Measurements from ENCODE around the gene AMER2. TPM values are rescaled to one million over a fixed set of nuclear protein-coding genes. Genes with fewer than 3 reads are reported as not detected.

Gene AMER2
- polyA plus RNA-seq, 3 donors, result not detected

DNA sequence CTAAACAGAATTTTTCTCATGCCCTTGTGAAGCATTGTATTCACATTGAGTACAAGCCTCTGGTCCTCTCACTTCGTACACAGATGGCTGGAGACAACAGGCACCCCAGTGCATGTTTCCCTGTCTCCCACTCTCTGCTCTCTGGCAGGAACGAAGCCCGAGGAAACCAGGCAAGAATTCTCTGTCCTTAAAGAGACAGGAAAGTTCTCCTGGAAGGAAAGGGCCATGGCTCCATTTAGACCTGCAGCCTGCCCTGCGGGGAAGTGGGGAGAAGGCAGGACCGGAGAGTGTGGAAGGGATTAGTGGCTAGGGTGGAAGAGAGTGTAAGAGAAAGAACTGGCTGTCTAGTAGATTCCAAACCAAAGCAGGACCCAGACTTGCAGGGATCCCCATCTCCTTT is 15.5 kb upstream of the AMER2 start:
- WGBS (ENCODE audit: insufficient coverage), result 86% methylated on average over 5 of the region's 5 CpGs
- H3K27me3 Mint-ChIP-seq (ENCODE audit: low read depth in 3 of 3), result peaks cover 15 to 34% (median 33%) of the 10 kb centered on the region in 3 donors
- H3K4me2 ChIP-seq (replicated peaks; ENCODE audit: extremely low read depth, low read length, poor library complexity, severe bottlenecking), result no peak overlapping the region
- no peaks in the 10 kb centered on the region for H3K4me1 Mint-ChIP-seq
- no peak overlapping the region for H3K27ac Mint-ChIP-seq
- no peak overlapping the region for H2AFZ ChIP-seq (ENCODE audit: insufficient read depth, low read depth, low read length, poor library complexity, severe bottlenecking)
- TF ChIP-seq, protein P1, sequence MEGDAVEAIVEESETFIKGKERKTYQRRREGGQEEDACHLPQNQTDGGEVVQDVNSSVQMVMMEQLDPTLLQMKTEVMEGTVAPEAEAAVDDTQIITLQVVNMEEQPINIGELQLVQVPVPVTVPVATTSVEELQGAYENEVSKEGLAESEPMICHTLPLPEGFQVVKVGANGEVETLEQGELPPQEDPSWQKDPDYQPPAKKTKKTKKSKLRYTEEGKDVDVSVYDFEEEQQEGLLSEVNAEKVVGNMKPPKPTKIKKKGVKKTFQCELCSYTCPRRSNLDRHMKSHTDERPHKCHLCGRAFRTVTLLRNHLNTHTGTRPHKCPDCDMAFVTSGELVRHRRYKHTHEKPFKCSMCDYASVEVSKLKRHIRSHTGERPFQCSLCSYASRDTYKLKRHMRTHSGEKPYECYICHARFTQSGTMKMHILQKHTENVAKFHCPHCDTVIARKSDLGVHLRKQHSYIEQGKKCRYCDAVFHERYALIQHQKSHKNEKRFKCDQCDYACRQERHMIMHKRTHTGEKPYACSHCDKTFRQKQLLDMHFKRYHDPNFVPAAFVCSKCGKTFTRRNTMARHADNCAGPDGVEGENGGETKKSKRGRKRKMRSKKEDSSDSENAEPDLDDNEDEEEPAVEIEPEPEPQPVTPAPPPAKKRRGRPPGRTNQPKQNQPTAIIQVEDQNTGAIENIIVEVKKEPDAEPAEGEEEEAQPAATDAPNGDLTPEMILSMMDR (IDR thresholded peaks at IDR 0.05), result no peak
- no peak overlapping the region for H3K9ac ChIP-seq (ENCODE audit: insufficient read depth, low read length, poor library complexity, severe bottlenecking)
- no peak overlapping the region for H3K27ac ChIP-seq (ENCODE audit: low read depth in 1 of 2, low read length in 2 of 2)
- H3K9me3 ChIP-seq (replicated peaks in 1 of 2; ENCODE audit: control insufficient read depth in 1 of 2, insufficient read depth in 1 of 2, low read length in 2 of 2), result no peaks in the 10 kb centered on the region
- peaks cover 0 to 8% (median 0%) of the 10 kb centered on the region in 7 donors for H3K9me3 Mint-ChIP-seq
- no peaks in the 10 kb centered on the region for H4K20me1 ChIP-seq (ENCODE audit: insufficient read depth, low read length)
- no peaks in the 10 kb centered on the region for H3K4me1 ChIP-seq (ENCODE audit: control insufficient read depth in 1 of 2, insufficient read depth in 2 of 2, low read length in 2 of 2)
- no peaks in the 10 kb centered on the region for H3K36me3 ChIP-seq (replicated peaks in 1 of 2; ENCODE audit: control insufficient read depth in 1 of 2, insufficient read depth in 2 of 2, low read length in 2 of 2)
- H3K36me3 Mint-ChIP-seq, result no peaks in the 10 kb centered on the region
- no peak overlapping the region for H3K4me3 Mint-ChIP-seq
- H3K79me2 ChIP-seq (ENCODE audit: insufficient read depth, low read length), result no peaks in the 10 kb centered on the region
- no peak overlapping the region for H3K4me3 ChIP-seq (replicated peaks in 1 of 3; ENCODE audit: low read depth in 2 of 3, low read length in 3 of 3)
- intact Hi-C loops (cut with micrococcal nuclease), result no loop called here
- H3K27me3 ChIP-seq (ENCODE audit: control insufficient read depth in 2 of 2, insufficient read depth in 2 of 2, low read length in 2 of 2), result peaks cover 5 to 9% of the 10 kb centered on the region in 2 donors
- no peak for DNase-seq

DNA sequence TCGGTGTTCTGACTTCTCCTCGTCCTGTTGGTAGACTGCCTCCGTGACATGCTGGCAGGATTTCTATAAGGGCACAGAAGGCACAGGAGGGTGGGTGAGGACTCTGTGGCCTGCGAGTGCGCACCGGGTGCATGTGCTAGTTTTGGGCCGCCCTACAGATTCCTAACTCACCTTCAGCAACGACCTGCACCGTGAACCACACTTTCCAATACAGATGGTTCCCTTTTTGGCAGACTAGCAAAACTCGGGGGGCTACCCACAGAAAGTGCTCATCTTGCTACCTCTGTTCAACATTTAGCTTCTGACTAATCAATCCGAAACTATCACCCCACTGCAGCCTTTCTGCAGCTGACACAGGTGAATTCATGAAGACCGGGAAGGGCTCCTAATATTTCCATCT is 14.1 kb upstream of the AMER2 start:
- intact Hi-C loops (cut with micrococcal nuclease), result no loop called here
- H3K36me3 ChIP-seq (replicated peaks in 1 of 2; ENCODE audit: control insufficient read depth in 1 of 2, insufficient read depth in 2 of 2, low read length in 2 of 2), result no peaks in the 10 kb centered on the region
- peaks cover 5 to 10% of the 10 kb centered on the region in 2 donors for H3K27me3 ChIP-seq (ENCODE audit: control insufficient read depth in 2 of 2, insufficient read depth in 2 of 2, low read length in 2 of 2)
- H3K27me3 Mint-ChIP-seq (ENCODE audit: low read depth in 3 of 3), result peaks cover 15 to 36% (median 35%) of the 10 kb centered on the region in 3 donors
- no peak for DNase-seq
- no peaks in the 10 kb centered on the region for H3K36me3 Mint-ChIP-seq
- no peaks in the 10 kb centered on the region for H3K4me1 Mint-ChIP-seq
- H2AFZ ChIP-seq (ENCODE audit: insufficient read depth, low read depth, low read length, poor library complexity, severe bottlenecking), result no peak overlapping the region
- TF ChIP-seq, protein P1 (IDR thresholded peaks at IDR 0.05), result no peak
- H3K27ac ChIP-seq (ENCODE audit: low read depth in 1 of 2, low read length in 2 of 2), result no peak overlapping the region
- WGBS (ENCODE audit: insufficient coverage), result 82% methylated on average over 12 of the region's 12 CpGs
- H3K4me3 ChIP-seq (replicated peaks in 1 of 3; ENCODE audit: low read depth in 2 of 3, low read length in 3 of 3), result no peak overlapping the region
- H4K20me1 ChIP-seq (ENCODE audit: insufficient read depth, low read length), result no peaks in the 10 kb centered on the region
- no peak overlapping the region for H3K4me3 Mint-ChIP-seq
- H3K4me2 ChIP-seq (replicated peaks; ENCODE audit: extremely low read depth, low read length, poor library complexity, severe bottlenecking), result no peak overlapping the region
- no peaks in the 10 kb centered on the region for H3K9me3 ChIP-seq (replicated peaks in 1 of 2; ENCODE audit: control insufficient read depth in 1 of 2, insufficient read depth in 1 of 2, low read length in 2 of 2)
- peaks cover 0 to 6% (median 0%) of the 10 kb centered on the region in 7 donors for H3K9me3 Mint-ChIP-seq
- no peaks in the 10 kb centered on the region for H3K4me1 ChIP-seq (ENCODE audit: control insufficient read depth in 1 of 2, insufficient read depth in 2 of 2, low read length in 2 of 2)
- H3K9ac ChIP-seq (ENCODE audit: insufficient read depth, low read length, poor library complexity, severe bottlenecking), result no peak overlapping the region
- peak overlapping the region in 1 of 7 donors; percentile 13 for H3K27ac Mint-ChIP-seq
- no peaks in the 10 kb centered on the region for H3K79me2 ChIP-seq (ENCODE audit: insufficient read depth, low read length)

Data from CD14-positive monocyte (primary cell).